ENCODE data around the gene CASP9.

GRCh38 chr1:15504436-15504835, 19.6 kb downstream of the CASP9 start:
- TF ChIP-seq POLR2A (IDR thresholded peaks at IDR 0.05) (no peak), CTCF (IDR thresholded peaks at IDR 0.05) (no peak)
